Measurements from ENCODE around the gene DEFB113.

Gene DEFB113

DNA sequence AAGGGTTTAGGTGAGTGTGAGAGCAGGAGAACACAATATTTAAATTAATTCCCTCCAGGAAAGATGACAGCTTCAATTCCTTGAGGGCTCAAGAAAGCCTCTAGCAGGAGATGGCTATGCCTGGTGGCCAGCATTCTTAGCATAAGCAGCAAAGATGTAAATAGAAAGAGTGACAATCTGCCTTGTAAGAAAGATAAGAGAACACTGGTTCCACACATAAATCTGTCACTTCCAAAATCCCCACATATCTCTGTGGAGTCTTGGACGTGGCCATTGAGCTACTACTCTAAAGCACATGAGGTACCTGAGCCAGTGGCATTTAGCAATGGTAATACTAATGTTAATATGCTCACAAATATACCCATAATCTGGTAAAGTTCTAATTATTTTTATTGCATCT, 34.7 kb downstream of the DEFB113 start:
- DNase-seq, result no peak

GRCh38 chr6:49933526-49933925, 35.9 kb downstream of the DEFB113 start:
- no peak for DNase-seq

DNA sequence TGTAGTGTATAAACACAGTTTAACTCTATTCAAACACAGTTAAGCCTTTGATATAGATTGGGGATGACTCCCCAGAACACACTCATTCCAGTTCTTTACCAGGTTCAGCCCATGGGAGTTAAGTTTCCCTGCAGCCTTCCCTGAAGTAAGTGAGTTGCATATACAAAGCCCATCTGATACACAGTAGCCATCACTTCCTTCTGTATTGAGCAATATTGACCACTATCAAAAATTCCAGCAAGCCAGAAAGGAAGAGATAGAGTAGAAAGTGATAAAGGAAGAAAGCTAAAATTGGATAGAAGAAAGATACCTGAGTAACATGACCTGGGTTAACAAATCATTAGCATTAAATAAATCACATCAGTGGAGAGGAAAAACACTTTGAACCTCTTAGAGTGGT, 40.1 kb downstream of the DEFB113 start:
- no peak for DNase-seq

- no peak for DNase-seq
Observed at GRCh38 chr6:49923826-49924225, 45.6 kb downstream of the DEFB113 start.

GRCh38 chr6:49919935-49920644, 49.3 kb downstream of the DEFB113 start:
- no peak for DNase-seq

GRCh38 chr6:49919261-49919660, 50.2 kb downstream of the DEFB113 start:
- DNase-seq, result no peak

DNA sequence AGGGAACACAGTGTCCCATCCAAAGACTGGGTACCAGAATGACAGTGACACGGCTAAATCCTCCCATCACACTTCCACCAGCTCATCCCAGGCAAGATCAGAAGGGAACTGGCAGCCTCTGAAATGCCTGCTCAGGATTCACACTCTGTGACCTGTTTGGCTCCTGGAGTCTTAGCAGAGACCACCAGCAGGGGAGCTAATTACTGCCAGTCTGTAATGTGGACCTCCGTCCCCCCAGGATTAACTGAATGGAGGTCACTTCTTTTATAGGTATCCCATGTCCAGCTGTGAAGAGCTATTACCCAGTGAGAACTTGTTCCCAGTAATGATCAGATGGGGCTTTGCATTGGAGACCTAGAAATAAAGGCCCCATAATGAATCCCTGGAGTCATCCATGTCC, 50.6 kb downstream of the DEFB113 start:
- no peak for DNase-seq
